GM12878 (cell line): ENCODE data around the gene ARFIP1. TPM values are rescaled to one million over a fixed set of nuclear protein-coding genes. Genes with fewer than 3 reads are reported as not detected.

ENCODE experiments used
- polyA plus RNA-seq, 11 experiments: library from polyadenylated mRNA; depleted of rRNA in 4 of 11; unstranded in 6 of 11; stranded (reverse) in 5 of 11; fragments of >200 nt; fragmentation: Nextera tagmentation in 4 of 11; fragmentation: Illumina TruSeq in 1 of 11; extraction: Ambion mirVana in 4 of 11; extraction: Trizol in 1 of 11; gene quantifications; 1 replicate in 1 of 11; 2 replicates in 10 of 11; pipeline versions ENCODE4 v1.2.1 to v1.2.3, GENCODE V29; 2011 to 2016; ENCODE audit warnings: inconsistent platforms in 2 of 11, missing spikeins in 2 of 11, low read depth in 1 of 11
- total RNA-seq, 4 experiments: library from RNA; depleted of rRNA in 3 of 4; stranded (reverse); fragments of >200 nt in 3 of 4; fragmentation: Illumina TruSeq in 1 of 4; extraction: Trizol in 1 of 4; gene quantifications; 2 replicates each; pipeline versions ENCODE4 v1.2.1 to v1.2.3, GENCODE V29; 2013 to 2021

The ARFIP1 gene
- total and polyA plus RNA-seq, 10 of the 15 experiments (the other 5 are each of a cell fraction or from before 2014, with no cell fraction given): 9.5 to 21.7 (median 15.4) TPM

Other genes with a start within 250 kb of the ARFIP1 start
- 56.4 and 73.7 TPM in 2 replicates for gene FBXW7, start 243.9 kb upstream of the ARFIP1 start, total RNA-seq (2014; rRNA removed)
- gene FBXW7, start 243.9 kb upstream of the ARFIP1 start, total RNA-seq (2014; rRNA removed; fragmentation: Illumina TruSeq; extraction: Trizol): 118 and 122 TPM in 2 replicates
- gene FBXW7, start 243.9 kb upstream of the ARFIP1 start, total RNA-seq (2021): 60.4 and 61.3 TPM in 2 replicates
- 51.9 and 67.4 TPM in 2 replicates for gene FBXW7, start 243.9 kb upstream of the ARFIP1 start, polyA plus RNA-seq (2011; rRNA removed)
- 55.8 and 82.0 TPM in 2 replicates for gene FBXW7, start 243.9 kb upstream of the ARFIP1 start, polyA plus RNA-seq (2014; fragmentation: Illumina TruSeq; extraction: Trizol)
- 10 to 100 TPM; 40.2 to 42.5 TPM for gene FBXW7, start 243.9 kb upstream of the ARFIP1 start, polyA plus RNA-seq (2014; fragmentation: Nextera tagmentation; extraction: Ambion mirVana)
- 34.6 and 42.0 TPM in 2 replicates for gene FBXW7, start 243.9 kb upstream of the ARFIP1 start, polyA plus RNA-seq (2014; rRNA removed)
- gene FBXW7, start 243.9 kb upstream of the ARFIP1 start, polyA plus RNA-seq (2016; fragmentation: Nextera tagmentation; extraction: Ambion mirVana): 10 to 100 TPM; 35.8 to 37.4 TPM
- 18.8 and 23.4 TPM in 2 replicates for gene TMEM154, start 100.0 kb upstream of the ARFIP1 start, total RNA-seq (2014; rRNA removed)
- 22.7 and 23.7 TPM in 2 replicates for gene TMEM154, start 100.0 kb upstream of the ARFIP1 start, total RNA-seq (2014; rRNA removed; fragmentation: Illumina TruSeq; extraction: Trizol)
- 41.4 and 42.3 TPM in 2 replicates for gene TMEM154, start 100.0 kb upstream of the ARFIP1 start, total RNA-seq (2021)
- 5.1 and 8.5 TPM in 2 replicates for gene TMEM154, start 100.0 kb upstream of the ARFIP1 start, polyA plus RNA-seq (2011; rRNA removed)
- gene TMEM154, start 100.0 kb upstream of the ARFIP1 start, polyA plus RNA-seq (2014; fragmentation: Illumina TruSeq; extraction: Trizol): 17.5 and 36.2 TPM in 2 replicates
- gene TMEM154, start 100.0 kb upstream of the ARFIP1 start, polyA plus RNA-seq (2014; fragmentation: Nextera tagmentation; extraction: Ambion mirVana): 10 to 100 TPM in 1 of 2 experiments, 1 to 10 TPM in 1; 9.3 to 17.6 TPM
- 14.5 and 16.2 TPM in 2 replicates for gene TMEM154, start 100.0 kb upstream of the ARFIP1 start, polyA plus RNA-seq (2014; rRNA removed)
- gene TMEM154, start 100.0 kb upstream of the ARFIP1 start, polyA plus RNA-seq (2016; fragmentation: Nextera tagmentation; extraction: Ambion mirVana): 10 to 100 TPM; 26.5 to 32.3 TPM
- 0.54 and 0.56 TPM in 2 replicates for gene TIGD4, start 224 bp upstream of the ARFIP1 start, total RNA-seq (2014; rRNA removed)
- gene TIGD4, start 224 bp upstream of the ARFIP1 start, total RNA-seq (2014; rRNA removed; fragmentation: Illumina TruSeq; extraction: Trizol): 0.76 and 0.97 TPM in 2 replicates
- gene TIGD4, start 224 bp upstream of the ARFIP1 start, total RNA-seq (2021): 0.45 and 0.46 TPM in 2 replicates
- gene TIGD4, start 224 bp upstream of the ARFIP1 start, polyA plus RNA-seq (2011; rRNA removed): 0.20 and 0.39 TPM in 2 replicates
- 0.41 and 0.63 TPM in 2 replicates for gene TIGD4, start 224 bp upstream of the ARFIP1 start, polyA plus RNA-seq (2014; fragmentation: Illumina TruSeq; extraction: Trizol)
- under 1 TPM; 0.24 to 0.31 TPM for gene TIGD4, start 224 bp upstream of the ARFIP1 start, polyA plus RNA-seq (2014; fragmentation: Nextera tagmentation; extraction: Ambion mirVana)
- 0.50 and 0.53 TPM in 2 replicates for gene TIGD4, start 224 bp upstream of the ARFIP1 start, polyA plus RNA-seq (2014; rRNA removed)
- gene TIGD4, start 224 bp upstream of the ARFIP1 start, polyA plus RNA-seq (2016; fragmentation: Nextera tagmentation; extraction: Ambion mirVana): 1 to 10 TPM in 1 of 2 experiments, under 1 TPM in 1; 0.46 to 1.6 TPM
- gene FHDC1, start 156.4 kb downstream of the ARFIP1 start, total RNA-seq (2014; rRNA removed): under 0.01 and 0.06 TPM in 2 replicates
- 0.04 and 0.05 TPM in 2 replicates for gene FHDC1, start 156.4 kb downstream of the ARFIP1 start, total RNA-seq (2014; rRNA removed; fragmentation: Illumina TruSeq; extraction: Trizol)
- gene FHDC1, start 156.4 kb downstream of the ARFIP1 start, total RNA-seq (2021): 0.05 and 0.08 TPM in 2 replicates
- 0.12 and 0.13 TPM in 2 replicates for gene FHDC1, start 156.4 kb downstream of the ARFIP1 start, polyA plus RNA-seq (2011; rRNA removed)
- 0.04 and 0.06 TPM in 2 replicates for gene FHDC1, start 156.4 kb downstream of the ARFIP1 start, polyA plus RNA-seq (2014; fragmentation: Illumina TruSeq; extraction: Trizol)
- gene FHDC1, start 156.4 kb downstream of the ARFIP1 start, polyA plus RNA-seq (2014; fragmentation: Nextera tagmentation; extraction: Ambion mirVana): under 1 TPM in 1 of 2 experiments, not detected in 1; 0.04 TPM
- 0.06 and 0.10 TPM in 2 replicates for gene FHDC1, start 156.4 kb downstream of the ARFIP1 start, polyA plus RNA-seq (2014; rRNA removed)
- gene FHDC1, start 156.4 kb downstream of the ARFIP1 start, polyA plus RNA-seq (2016; fragmentation: Nextera tagmentation; extraction: Ambion mirVana): not detected